A673 (cell line): Measurements from ENCODE around the gene ZNF625.

Experiments used
- EZH2 ChIP-seq: fragments of 200-600 bp; sonication (generic); IDR thresholded peaks from 2 replicates; pipeline ENCODE4 v1.6.1; 2017; ENCODE audit warnings: borderline replicate concordance, low read depth, mild to moderate bottlenecking, mixed read lengths, antibody characterized with exemption, low read length; ENCODE audit not compliant: poor library complexity, severe bottlenecking
- TF ChIP-seq, protein P1 (sequence below): fragments of 300-800, 200-600 bp; sonication (generic); conservative IDR thresholded peaks from 2 replicates; pipeline ENCODE4 v1.5.1; 2017; ENCODE audit warnings: low read depth, mild to moderate bottlenecking, antibody characterized with exemption, low read length, moderate library complexity, mixed read lengths

DNA sequence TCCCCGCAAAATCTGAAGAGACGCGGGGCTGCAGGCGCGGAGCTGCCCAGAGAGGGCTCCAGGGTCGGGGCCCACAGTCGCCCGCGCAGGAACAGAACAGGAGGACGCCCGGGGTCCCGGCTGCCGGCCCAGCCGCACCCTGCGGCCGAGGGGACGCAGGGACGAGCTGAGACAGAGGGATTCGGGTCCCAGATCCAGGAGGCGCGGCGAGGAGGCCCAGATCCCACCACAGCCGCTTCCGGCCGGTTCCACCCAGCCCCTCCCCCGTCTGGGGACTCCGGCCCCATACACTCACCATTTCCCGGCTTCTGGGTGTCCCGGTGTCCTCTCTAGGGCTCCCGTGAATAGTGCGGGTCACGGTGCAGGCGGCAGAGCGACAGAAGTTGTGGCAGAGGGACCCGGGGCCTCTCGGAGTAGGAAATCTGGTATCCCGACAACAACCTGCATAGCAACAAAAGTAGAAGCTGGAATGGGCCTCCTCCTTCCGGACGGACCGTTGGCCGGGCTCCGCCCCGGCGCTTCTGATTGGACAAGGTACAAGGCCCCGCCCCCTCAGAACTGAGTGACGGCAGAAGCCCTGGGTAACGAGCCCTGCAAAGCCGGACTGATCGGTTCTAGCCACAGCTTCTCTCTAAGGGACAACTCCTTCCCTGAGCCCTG, 16.5 kb downstream of the ZNF625 start, which contains the start of gene ZNF20:
- TF ChIP-seq, protein P1, sequence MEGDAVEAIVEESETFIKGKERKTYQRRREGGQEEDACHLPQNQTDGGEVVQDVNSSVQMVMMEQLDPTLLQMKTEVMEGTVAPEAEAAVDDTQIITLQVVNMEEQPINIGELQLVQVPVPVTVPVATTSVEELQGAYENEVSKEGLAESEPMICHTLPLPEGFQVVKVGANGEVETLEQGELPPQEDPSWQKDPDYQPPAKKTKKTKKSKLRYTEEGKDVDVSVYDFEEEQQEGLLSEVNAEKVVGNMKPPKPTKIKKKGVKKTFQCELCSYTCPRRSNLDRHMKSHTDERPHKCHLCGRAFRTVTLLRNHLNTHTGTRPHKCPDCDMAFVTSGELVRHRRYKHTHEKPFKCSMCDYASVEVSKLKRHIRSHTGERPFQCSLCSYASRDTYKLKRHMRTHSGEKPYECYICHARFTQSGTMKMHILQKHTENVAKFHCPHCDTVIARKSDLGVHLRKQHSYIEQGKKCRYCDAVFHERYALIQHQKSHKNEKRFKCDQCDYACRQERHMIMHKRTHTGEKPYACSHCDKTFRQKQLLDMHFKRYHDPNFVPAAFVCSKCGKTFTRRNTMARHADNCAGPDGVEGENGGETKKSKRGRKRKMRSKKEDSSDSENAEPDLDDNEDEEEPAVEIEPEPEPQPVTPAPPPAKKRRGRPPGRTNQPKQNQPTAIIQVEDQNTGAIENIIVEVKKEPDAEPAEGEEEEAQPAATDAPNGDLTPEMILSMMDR: no peak
- no peak for TF ChIP-seq EZH2
